H1 (cell line): ENCODE measurements around the gene LRFN3. TPM values are rescaled to one million over a fixed set of nuclear protein-coding genes. Genes with fewer than 3 reads are reported as not detected.

Source experiments
- CTCF ChIA-PET: fragments of 300-600 bp; sonication (Branson Sonifier 250); formaldehyde crosslinking; loops from one replicate; lab custom pipeline; 2021; ENCODE audit not compliant: partially characterized antibody; lab: Charles Lee
- POLR2A ChIA-PET: fragments of 300-600 bp; sonication (Branson Sonifier 250); formaldehyde crosslinking; loops from one replicate; lab custom pipeline; 2021; ENCODE audit warnings: inconsistent platforms; ENCODE audit not compliant: partially characterized antibody; lab: Charles Lee
- DNase-seq, 2 experiments: peaks; one replicate each; pipeline versions ENCODE4 v3.0.0 to v3.0.0-alpha.2; 2010 to 2022; ENCODE audit warnings: low spot score in 2 of 2, low read depth in 1 of 2, mixed read lengths in 1 of 2
- FAIRE-seq: peaks from 2 replicates; lab custom pipeline; 2011; peaks lifted over from hg19 to GRCh38; lab: Jason Lieb, UNC
- H2AFZ ChIP-seq: 2 replicates; pipeline ENCODE4 v1.8.1; 2012; ENCODE audit warnings: low read length, inconsistent platforms
- H2AK5ac ChIP-seq: 2 replicates; pipeline ENCODE4 v1.6.1; 2013; ENCODE audit warnings: low read depth, low read length
- H2BK120ac ChIP-seq: replicated peaks from 2 replicates; pipeline ENCODE3; 2013; ENCODE audit warnings: low read depth, low read length, inconsistent platforms
- H2BK12ac ChIP-seq: 2 replicates; pipeline ENCODE4 v1.6.1; 2013; ENCODE audit warnings: low read depth, low read length
- H2BK15ac ChIP-seq: 2 replicates; pipeline ENCODE4 v1.6.1; 2013; ENCODE audit warnings: low read length
- H2BK20ac ChIP-seq: 2 replicates; pipeline ENCODE4 v1.6.1; 2013; ENCODE audit warnings: low read length
- H2BK5ac ChIP-seq: 2 replicates; pipeline ENCODE4 v1.6.1; 2013; ENCODE audit warnings: low read depth, low read length
- H3K14ac ChIP-seq: 2 replicates; pipeline ENCODE4 v1.6.1; 2013; ENCODE audit warnings: inconsistent platforms; ENCODE audit not compliant: insufficient read length
- H3K18ac ChIP-seq: 2 replicates; pipeline ENCODE4 v1.6.1; 2013; ENCODE audit warnings: low read length; ENCODE audit errors: extremely low read depth
- H3K23ac ChIP-seq: 2 replicates; pipeline ENCODE4 v1.6.1; 2013; ENCODE audit warnings: inconsistent platforms; ENCODE audit not compliant: insufficient read length
- H3K23me2 ChIP-seq: 2 replicates; pipeline ENCODE4 v1.6.1; 2013; ENCODE audit warnings: low read depth, low read length
- H3K27ac ChIP-seq: 2 replicates; pipeline ENCODE4 v1.6.1; 2011; ENCODE audit warnings: low read depth, low read length, inconsistent platforms
- H3K27me3 ChIP-seq, 4 experiments: replicated peaks in 1 of 4; 1 replicate in 1 of 4; 2 replicates in 3 of 4; pipeline versions ENCODE4 v1.6.1 to v1.8.1; 2011 to 2013; ENCODE audit warnings: low read length in 3 of 4, mild to moderate bottlenecking in 3 of 4, inconsistent platforms in 2 of 4, mixed read lengths in 2 of 4, moderate library complexity in 1 of 4; ENCODE audit not compliant: control insufficient read depth in 3 of 4, insufficient read depth in 3 of 4; ENCODE audit errors: extremely low read depth in 1 of 4
- H3K36me3 ChIP-seq, 4 experiments: 2 replicates each; pipeline versions ENCODE4 v1.6.1 to v1.8.1; 2011 to 2013; ENCODE audit warnings: mild to moderate bottlenecking in 4 of 4, low read length in 3 of 4, moderate library complexity in 2 of 4, control low read depth in 1 of 4, inconsistent platforms in 1 of 4; ENCODE audit not compliant: insufficient read depth in 4 of 4, control insufficient read depth in 2 of 4
- H3K4ac ChIP-seq: replicated peaks from 2 replicates; pipeline ENCODE3; 2013; ENCODE audit warnings: low read length, low read depth, mixed read lengths, inconsistent platforms; ENCODE audit not compliant: insufficient read length
- H3K4me1 ChIP-seq, 4 experiments: replicated peaks in 1 of 4; 1 replicate in 1 of 4; 2 replicates in 3 of 4; pipeline versions ENCODE4 v1.6.1 to v1.8.1; 2011 to 2013; ENCODE audit warnings: low read length in 3 of 4, inconsistent platforms in 2 of 4, mixed read lengths in 1 of 4; ENCODE audit not compliant: insufficient read depth in 4 of 4, control insufficient read depth in 3 of 4
- H3K4me2 ChIP-seq, 2 experiments: 2 replicates each; pipeline versions ENCODE4 v1.6.1 to v1.8.1; 2011 to 2013; ENCODE audit warnings: low read depth in 2 of 2, low read length in 2 of 2, control low read depth in 1 of 2, inconsistent platforms in 1 of 2, mild to moderate bottlenecking in 1 of 2; ENCODE audit not compliant: insufficient read depth in 1 of 2
- H3K4me3 ChIP-seq, 4 experiments: fragments of 200-600, 300-600 bp in 1 of 4; sonication (generic), shearing (Covaris generic), sonication (Bioruptor Twin) in 1 of 4; 2 replicates each; pipeline versions ENCODE4 v1.5.1 to v1.8.1; 2011 to 2016; ENCODE audit warnings: low read length in 4 of 4, low read depth in 3 of 4, control low read depth in 2 of 4, inconsistent platforms in 2 of 4, mild to moderate bottlenecking in 2 of 4, mixed read lengths in 1 of 4, moderate library complexity in 1 of 4; ENCODE audit not compliant: insufficient read depth in 2 of 4; ENCODE audit errors: extremely low read depth in 1 of 4
- H3K56ac ChIP-seq: replicated peaks from 2 replicates; pipeline ENCODE3; 2013; ENCODE audit warnings: low read depth, mild to moderate bottlenecking, mixed read lengths, low read length, inconsistent platforms; ENCODE audit not compliant: insufficient read length
- H3K79me1 ChIP-seq: 2 replicates; pipeline ENCODE4 v1.6.1; 2013; ENCODE audit warnings: low read depth, low read length, control low read depth
- H3K79me2 ChIP-seq, 2 experiments: 2 replicates each; pipeline versions ENCODE4 v1.6.1 to v1.8.1; 2012 to 2013; ENCODE audit warnings: low read length in 2 of 2, mild to moderate bottlenecking in 2 of 2, inconsistent platforms in 1 of 2; ENCODE audit not compliant: insufficient read depth in 2 of 2, control insufficient read depth in 1 of 2
- H3K9ac ChIP-seq, 4 experiments: replicated peaks in 1 of 4; 1 replicate in 1 of 4; 2 replicates in 3 of 4; pipeline versions ENCODE4 v1.6.1 to v1.8.1; 2011 to 2013; ENCODE audit warnings: low read depth in 3 of 4, low read length in 3 of 4, control low read depth in 2 of 4, mild to moderate bottlenecking in 2 of 4, moderate library complexity in 2 of 4, inconsistent platforms in 1 of 4; ENCODE audit errors: extremely low read depth in 1 of 4
- H3K9me3 ChIP-seq, 2 experiments: 2 replicates each; pipeline versions ENCODE4 v1.6.1 to v1.8.1; 2012 to 2013; ENCODE audit warnings: mild to moderate bottlenecking in 2 of 2, moderate library complexity in 2 of 2, control low read depth in 1 of 2, inconsistent platforms in 1 of 2, low read depth in 1 of 2, low read length in 1 of 2, mixed read lengths in 1 of 2; ENCODE audit not compliant: insufficient read depth in 2 of 2
- H4K20me1 ChIP-seq, 2 experiments: replicated peaks in 1 of 2; 2 replicates each; pipeline versions ENCODE3 to v1.8.1; 2011 to 2013; ENCODE audit warnings: inconsistent platforms in 2 of 2, low read length in 2 of 2, mild to moderate bottlenecking in 1 of 2; ENCODE audit not compliant: insufficient read depth in 2 of 2, control insufficient read depth in 1 of 2
- H4K5ac ChIP-seq: 2 replicates; pipeline ENCODE4 v1.6.1; 2013; ENCODE audit warnings: low read length, low read depth, mixed read lengths, inconsistent platforms; ENCODE audit not compliant: insufficient read length
- H4K8ac ChIP-seq: 2 replicates; pipeline ENCODE4 v1.8.0; 2013; ENCODE audit warnings: mild to moderate bottlenecking, moderate library complexity, low read length, inconsistent platforms; ENCODE audit not compliant: insufficient read depth; ENCODE audit errors: extremely low read depth
- H4K91ac ChIP-seq: replicated peaks from 2 replicates; pipeline ENCODE3; 2013; ENCODE audit warnings: low read length, mixed read lengths, inconsistent platforms; ENCODE audit not compliant: insufficient read length
- ATF3 ChIP-seq: IDR thresholded peaks from 2 replicates; pipeline ENCODE4 v1.6.1; 2011; ENCODE audit warnings: low read depth, mild to moderate bottlenecking, low read length; ENCODE audit not compliant: insufficient read depth
- BACH1 ChIP-seq: IDR thresholded peaks from 2 replicates; pipeline ENCODE4 v1.6.1; 2012; ENCODE audit warnings: low read length, improper control_type of control experiment
- CBX8 ChIP-seq: fragments of 300-800, 300-1000 bp; sonication (generic); IDR thresholded peaks from 2 replicates; pipeline ENCODE4 v1.7.1; 2016; ENCODE audit warnings: low read depth, low read length, borderline replicate concordance
- CHD2 ChIP-seq: IDR thresholded peaks from 2 replicates; pipeline ENCODE4 v1.6.1; 2012; ENCODE audit warnings: low read length, improper control_type of control experiment
- CREB1 ChIP-seq: IDR thresholded peaks from 2 replicates; pipeline ENCODE4 v1.6.1; 2012; ENCODE audit warnings: inconsistent platforms
- CTBP2 ChIP-seq: IDR thresholded peaks from 2 replicates; pipeline ENCODE4 v1.7.0; 2011; ENCODE audit warnings: borderline replicate concordance, mild to moderate bottlenecking, moderate library complexity, mixed read lengths, low read length; ENCODE audit not compliant: insufficient read depth, insufficient read length
- EP300 ChIP-seq, 2 experiments: IDR thresholded peaks; 1 replicate in 1 of 2; 2 replicates in 1 of 2; pipeline ENCODE4 v1.6.1; 2011 to 2012; ENCODE audit warnings: low read depth in 2 of 2, low read length in 2 of 2, mild to moderate bottlenecking in 2 of 2, borderline replicate concordance in 1 of 2, inconsistent platforms in 1 of 2, moderate library complexity in 1 of 2
- JUN ChIP-seq: IDR thresholded peaks from 2 replicates; pipeline ENCODE4 v1.6.1; 2011; ENCODE audit warnings: low read depth, mild to moderate bottlenecking, improper control_type of control experiment, low read length
- POLR2AphosphoS5 ChIP-seq: IDR thresholded peaks from 2 replicates; pipeline ENCODE4 v1.6.1; 2011; ENCODE audit warnings: low read depth, low read length
- POU5F1 ChIP-seq: IDR thresholded peaks from 2 replicates; pipeline ENCODE4 v1.6.1; 2011; ENCODE audit warnings: low read depth, mild to moderate bottlenecking, low read length, moderate library complexity
- RFX5 ChIP-seq: IDR thresholded peaks from 2 replicates; pipeline ENCODE4 v1.6.1; 2011; ENCODE audit warnings: low read depth, low read length, improper control_type of control experiment, borderline replicate concordance
- SRF ChIP-seq: IDR thresholded peaks from 2 replicates; pipeline ENCODE4 v1.6.1; 2011; ENCODE audit warnings: mild to moderate bottlenecking, low read depth, low read length, moderate library complexity
- SUZ12 ChIP-seq: fragments of 200-600 bp; sonication (generic); IDR thresholded peaks from 2 replicates; pipeline ENCODE4 v1.6.1; 2012; ENCODE audit warnings: mild to moderate bottlenecking, inconsistent platforms, low read length, moderate library complexity, mixed read lengths
- TAF7 ChIP-seq: optimal IDR thresholded peaks from 2 replicates; pipeline ENCODE3; 2011; ENCODE audit warnings: low read depth, mild to moderate bottlenecking, inconsistent platforms, low read length, moderate library complexity, borderline replicate concordance
- WGBS, 2 experiments: shearing (Covaris generic) in 1 of 2; methylation state at CpG; one replicate each; pipeline versions ENCODE4 v1.1.6 to v1.1.7; 2013 to 2015; ENCODE audit warnings: low lambda C conversion rate in 2 of 2, mixed read lengths in 2 of 2, inconsistent platforms in 1 of 2, low coverage in 1 of 2, missing lambda C conversion rate in 1 of 2; ENCODE audit not compliant: insufficient replicate concordance in 2 of 2, insufficient coverage in 1 of 2, insufficient read length in 1 of 2; ENCODE audit errors: extremely low coverage in 1 of 2, missing lambda C conversion rate in 1 of 2; 5-methylcytosine and 5-hydroxymethylcytosine counted together
- polyA plus RNA-seq, 7 experiments: library from polyadenylated mRNA; depleted of rRNA in 3 of 7; stranded (reverse) in 5 of 7; unstranded in 2 of 7; fragments of >200 nt in 5 of 7; fragments of 200-250 nt in 2 of 7; gene quantifications; 1 replicate in 5 of 7; 2 replicates in 1 of 7; 4 replicates in 1 of 7; pipeline versions ENCODE4 v1.2.1 to v1.2.3, GENCODE V29; 2011 to 2013; ENCODE audit warnings: missing spikeins in 2 of 7, mixed read lengths in 2 of 7
- total RNA-seq: library from RNA; stranded (reverse); fragmentation: NEBNext Ultra II Directional; extraction: Animal tissue kit (Norgen Biotek cat#: 25700); gene quantifications from 2 replicates; pipeline ENCODE4 v1.2.1, GENCODE V29; 2021

LRFN3 gene
- total and polyA plus RNA-seq, 2 of the 8 experiments (the other 6 are each of a cell fraction or from before 2014, with no cell fraction given) = 4.6 to 16.8 TPM

GRCh38 chr19:35925501-35925900, 10.7 kb upstream of the LRFN3 start:
- Histone ChIP-seq H3K9me3 (peaks cover 0 to 3% of the 10 kb centered on the region in 2 experiments; a peak in 1 of 4 replicates), H3K4ac (no peak overlapping the region), H2AK5ac (no peak overlapping the region), H4K20me1 (no peaks in the 10 kb centered on the region), H3K79me1 (no peaks in the 10 kb centered on the region), H3K27me3 (no peaks in the 10 kb centered on the region), H2BK120ac (no peak overlapping the region), H3K27ac (no peak overlapping the region), H3K56ac (no peak overlapping the region), H2BK12ac (no peak overlapping the region), H3K14ac (no peak overlapping the region), H3K23me2 (no peaks in the 10 kb centered on the region), H3K36me3 (no peaks in the 10 kb centered on the region), H3K23ac (no peak overlapping the region), H4K5ac (no peak overlapping the region), H3K4me3 (no peak overlapping the region), H3K79me2 (no peaks in the 10 kb centered on the region), H2BK5ac (no peak overlapping the region), H2BK20ac (no peak overlapping the region), H3K4me1 (no peaks in the 10 kb centered on the region), H2AFZ (no peak overlapping the region), H3K9ac (no peak overlapping the region), H3K18ac (no peak overlapping the region), H3K4me2 (no peak overlapping the region), H2BK15ac (no peak overlapping the region), H4K91ac (no peak overlapping the region), H4K8ac (no peak overlapping the region)
- ChIA-PET CTCF (interaction anchor here (0.5 to 2.9 kb wide), 8 partner anchors 9 to 236 kb away, joined by 3 to 14 read pairs (median 5); no protein-coding TSS in a partner anchor), POLR2A (interaction anchor here (0.8 kb wide), 1 partner anchor 34 kb away, joined by 3 read pairs; no protein-coding TSS in a partner anchor)
- FAIRE-seq (no peak), DNase-seq (no peak)
- 91% methylated on average over 3 of the region's 3 CpGs; no CpG with 5 or more reads in 1 of the 2 experiments for WGBS, 2 experiments
- no peak for TF ChIP-seq CTBP2
- no peak for TF ChIP-seq EP300 (IDR thresholded peaks at IDR 0.05; ENCODE audit: borderline replicate concordance in 1 of 2, low read depth in 2 of 2, low read length in 2 of 2)
- no peak for TF ChIP-seq SUZ12
- no peak for TF ChIP-seq TAF7
- TF ChIP-seq CHD2 = no peak
- TF ChIP-seq RFX5 = no peak
- no peak for TF ChIP-seq BACH1
- no peak for TF ChIP-seq SRF
- TF ChIP-seq CREB1 = no peak
- no peak for TF ChIP-seq ATF3
- TF ChIP-seq POU5F1 = no peak
- no peak for TF ChIP-seq POLR2AphosphoS5
- TF ChIP-seq CBX8 = no peak
- no peak for TF ChIP-seq JUN
